ENCODE data around the gene IFNLR1.
A peak's percentile ranks its signal among the peaks of the same experiment; 100 is the strongest.

Gene IFNLR1

DNA sequence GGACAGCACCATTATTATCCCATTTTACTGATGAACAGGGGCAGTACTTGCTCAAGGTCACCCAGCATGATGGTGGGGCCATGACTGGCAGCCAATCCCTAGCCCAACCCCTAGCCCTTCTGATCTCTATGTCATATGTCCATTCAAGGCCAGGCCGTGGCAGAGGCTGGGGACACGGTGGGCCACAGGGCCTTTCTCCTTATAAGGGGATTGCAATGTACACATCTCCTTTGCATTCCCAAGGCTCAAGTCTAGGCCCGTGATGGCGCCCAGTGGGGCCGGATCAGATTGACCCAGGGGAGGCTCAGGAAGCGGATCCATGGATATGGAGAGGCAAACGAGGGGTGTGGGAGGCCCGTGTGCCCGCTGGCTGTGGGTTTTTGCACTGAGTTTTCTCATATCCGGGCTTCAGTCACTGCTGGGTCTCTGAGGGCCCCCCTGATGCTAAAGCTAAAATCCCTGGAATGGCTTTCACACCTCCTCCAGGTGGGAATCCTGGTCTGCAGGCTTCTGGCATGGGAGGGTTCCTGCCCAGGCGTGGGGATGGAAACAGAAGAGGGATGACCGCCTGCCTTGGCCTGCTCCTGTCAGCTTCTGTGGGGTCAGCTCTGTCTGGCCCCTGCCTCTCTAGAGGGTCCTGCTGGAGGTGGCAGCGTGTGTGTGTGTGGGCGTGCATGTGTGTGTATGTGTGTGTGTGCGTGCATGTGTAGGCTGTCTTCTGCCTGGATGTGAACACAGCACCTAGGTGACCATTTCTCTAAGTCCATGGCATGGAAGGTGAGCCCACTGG lies 77.2 kb downstream of the IFNLR1 start:
- no peak for DNase-seq (ENCODE audit: extremely low read depth in 1 of 2, low read depth in 1 of 2)

GRCh38 chr1:24109166-24109483 lies 78.0 kb downstream of the IFNLR1 start:
- no peak for DNase-seq (ENCODE audit: extremely low read depth in 1 of 2, low read depth in 1 of 2)

GRCh38 chr1:24108334-24109165 lies 78.5 kb downstream of the IFNLR1 start:
- DNase-seq (ENCODE audit: extremely low read depth in 1 of 2, low read depth in 1 of 2) = peak in 1 of 2 donors; percentile 30

- no peak for DNase-seq (ENCODE audit: extremely low read depth in 1 of 2, low read depth in 1 of 2)
Measured at GRCh38 chr1:24107462-24108138, 79.5 kb downstream of the IFNLR1 start.

- DNase-seq (ENCODE audit: extremely low read depth in 1 of 2, low read depth in 1 of 2) = no peak
Measured at GRCh38 chr1:24105368-24106160, 81.5 kb downstream of the IFNLR1 start.

GRCh38 chr1:24104854-24105253 lies 82.2 kb downstream of the IFNLR1 start:
- DNase-seq (ENCODE audit: extremely low read depth in 1 of 2, low read depth in 1 of 2) = no peak
